DMS114 treated with DMSO at 0.1 percent for 48 hours (cell line): ENCODE measurements around the gene OLIG1.

Experiments used
- DNase-seq: peaks from one replicate; lab custom pipeline; 2025; ENCODE audit not compliant: unreplicated experiment; lab: John Stamatoyannopoulos, UW

OLIG1 gene

DNA sequence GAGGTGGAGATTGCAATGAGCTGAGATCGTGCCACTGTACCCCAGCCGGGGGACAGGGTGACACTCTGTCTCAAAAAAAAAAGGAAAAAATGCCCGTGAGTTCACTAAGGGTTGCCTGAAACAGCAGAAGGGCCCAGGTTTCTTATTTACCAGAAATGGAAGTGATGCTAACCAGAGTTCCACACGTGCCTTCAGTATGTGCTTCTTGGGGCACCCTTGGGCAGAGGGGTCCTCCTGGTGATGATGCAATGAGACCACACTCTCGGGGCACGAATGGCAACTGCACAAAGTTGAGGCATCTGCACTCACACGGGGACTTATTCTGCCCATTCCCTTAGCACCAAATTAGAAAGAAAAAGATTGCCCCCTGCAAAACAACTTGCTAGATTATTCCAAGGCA lies 29.2 kb downstream of the OLIG1 start:
- DNase-seq, result no peak

DNA sequence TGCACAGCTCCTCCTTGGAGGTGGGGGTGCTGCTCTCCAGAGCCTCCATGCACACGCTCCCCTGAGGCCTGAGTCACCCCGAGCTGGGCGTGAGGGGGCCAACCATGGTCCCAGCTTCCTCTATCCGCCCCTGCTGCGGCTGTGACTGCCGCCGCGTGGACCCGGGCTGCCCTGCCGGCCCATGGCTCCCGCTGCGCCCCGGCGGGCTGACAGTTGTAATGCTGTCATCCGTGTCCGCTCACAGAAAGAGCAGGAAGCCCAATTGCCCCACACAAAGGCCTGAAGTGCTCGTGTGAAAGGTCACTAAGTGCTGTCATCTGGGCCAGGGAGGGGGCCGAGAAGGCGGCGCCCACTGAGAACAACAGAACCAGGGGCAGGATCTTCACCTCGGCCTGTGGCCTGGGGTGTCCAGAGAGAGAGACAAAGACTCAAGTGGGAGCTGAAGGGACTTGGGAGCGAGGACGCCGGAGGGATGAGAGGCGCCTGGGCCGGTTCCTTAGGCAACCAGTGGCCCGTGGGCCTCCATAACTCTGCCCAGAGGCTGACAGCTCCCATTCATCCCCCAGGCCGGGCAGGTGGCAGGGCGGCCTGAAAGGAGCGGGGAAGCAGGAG lies 31.5 kb downstream of the OLIG1 start:
- DNase-seq, result no peak

DNA sequence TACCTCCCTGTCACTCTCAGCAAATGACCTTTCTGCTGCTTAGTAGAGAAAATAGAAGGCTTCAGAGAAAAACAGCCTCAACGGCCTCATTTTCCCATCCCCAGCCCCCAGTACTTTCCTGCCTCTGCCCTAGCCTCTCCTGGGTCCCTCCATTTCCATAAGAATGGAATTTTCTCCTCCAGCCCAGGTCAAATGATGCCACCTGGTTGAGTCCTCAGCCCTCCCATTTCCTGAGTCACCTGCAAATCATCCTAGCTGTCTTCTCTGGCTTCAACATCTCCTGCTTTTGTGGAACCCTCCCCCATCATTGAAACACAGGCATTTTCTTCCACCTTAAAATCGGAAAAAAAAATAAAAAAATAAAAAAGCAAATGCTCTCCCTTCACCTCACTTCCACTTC lies 35.1 kb downstream of the OLIG1 start:
- DNase-seq, result no peak

DNA sequence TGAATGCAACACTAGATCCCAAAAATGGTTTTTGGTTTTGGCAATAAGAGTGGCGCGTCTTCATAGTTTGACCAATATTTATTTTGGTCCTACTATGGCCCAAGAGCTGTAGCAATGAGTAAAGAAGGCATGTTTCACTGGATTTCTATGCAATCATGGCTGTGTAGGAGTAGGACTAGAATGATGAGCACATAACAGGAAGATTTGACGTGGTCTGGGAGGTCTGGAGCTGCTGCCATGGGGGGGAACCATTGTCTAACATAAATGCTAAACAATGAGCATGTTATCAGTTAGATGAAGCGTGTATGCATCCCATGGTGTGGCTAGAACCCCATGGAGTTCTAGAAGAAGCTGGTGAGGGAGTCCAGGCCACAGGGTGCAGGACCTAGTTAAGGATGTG lies 38.3 kb downstream of the OLIG1 start:
- DNase-seq, result no peak

DNA sequence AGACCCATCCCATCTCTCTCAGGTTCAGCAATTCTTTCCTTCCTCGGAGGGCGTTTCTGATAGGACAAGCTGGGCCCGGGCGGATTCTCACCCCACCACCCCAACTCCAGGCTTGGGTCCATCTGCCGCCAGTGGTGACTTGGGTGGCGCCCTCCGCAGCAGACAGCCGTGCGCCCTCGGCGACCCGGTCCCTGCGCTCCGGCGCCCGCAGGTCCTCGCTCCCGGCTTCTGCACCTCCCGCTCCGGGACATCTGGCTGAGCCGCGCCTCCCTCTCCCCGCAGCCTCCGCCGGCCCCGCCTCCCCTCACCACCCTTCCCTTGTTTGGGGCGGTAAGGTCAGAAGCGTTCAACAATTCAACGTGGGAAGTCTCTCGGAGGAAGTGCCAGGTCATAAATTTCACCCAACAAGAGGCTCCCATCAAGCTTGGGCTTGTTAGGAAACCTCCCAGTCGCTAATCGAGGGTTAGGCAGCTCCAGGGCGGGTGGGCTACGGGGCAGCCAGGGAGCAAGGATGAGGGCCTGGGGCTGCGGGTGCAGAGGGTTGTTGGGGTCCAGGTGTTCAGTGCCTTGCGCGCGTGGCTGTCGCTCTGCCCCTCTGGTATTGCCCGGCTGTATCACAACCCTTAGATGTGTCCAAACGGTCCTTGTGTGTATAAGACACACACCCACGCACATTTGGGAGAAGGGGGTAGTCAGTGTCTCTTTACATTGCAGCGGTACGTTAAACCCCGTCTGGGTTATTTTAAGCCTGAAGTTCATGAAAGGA lies 39.8 kb downstream of the OLIG1 start:
- DNase-seq, result no peak

DNA sequence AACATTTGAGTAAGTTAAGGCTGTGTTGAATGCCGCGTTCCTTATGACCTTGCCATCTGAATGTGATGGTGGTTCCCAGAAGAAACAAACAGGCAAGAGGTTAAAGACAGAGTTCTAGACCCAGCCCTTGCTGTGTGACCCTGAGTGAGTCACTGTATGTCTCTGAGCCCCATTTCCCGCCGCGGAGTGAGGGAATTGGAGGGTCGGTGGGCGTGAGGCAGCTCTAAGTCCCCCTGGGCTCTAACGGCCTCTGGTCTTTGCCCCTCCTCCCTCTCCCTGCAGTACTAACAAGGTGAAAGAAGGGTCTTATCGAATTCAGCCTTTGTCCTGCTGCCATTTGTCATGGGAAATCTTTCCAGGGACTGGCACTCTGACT lies 40.4 kb downstream of the OLIG1 start:
- no peak for DNase-seq

DNA sequence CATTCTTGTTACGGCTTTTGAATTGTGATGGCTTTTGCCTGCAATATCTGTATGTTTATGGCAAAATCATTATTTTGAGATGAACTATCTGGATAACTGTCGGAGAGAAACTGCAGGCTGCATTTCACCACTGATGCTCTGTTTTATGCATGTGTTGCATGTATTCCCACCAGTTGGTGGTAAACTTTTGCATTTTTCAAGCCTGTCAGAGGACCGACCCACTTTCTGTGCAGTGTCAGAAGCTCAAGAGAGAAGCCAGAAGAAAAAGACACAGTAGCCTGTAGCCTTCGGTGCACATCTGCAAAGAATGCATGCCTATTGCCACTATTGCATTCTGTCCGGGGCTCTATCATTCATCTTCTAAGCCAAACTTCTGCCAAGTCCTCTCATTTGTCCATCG lies 41.6 kb downstream of the OLIG1 start:
- no peak for DNase-seq

DNA sequence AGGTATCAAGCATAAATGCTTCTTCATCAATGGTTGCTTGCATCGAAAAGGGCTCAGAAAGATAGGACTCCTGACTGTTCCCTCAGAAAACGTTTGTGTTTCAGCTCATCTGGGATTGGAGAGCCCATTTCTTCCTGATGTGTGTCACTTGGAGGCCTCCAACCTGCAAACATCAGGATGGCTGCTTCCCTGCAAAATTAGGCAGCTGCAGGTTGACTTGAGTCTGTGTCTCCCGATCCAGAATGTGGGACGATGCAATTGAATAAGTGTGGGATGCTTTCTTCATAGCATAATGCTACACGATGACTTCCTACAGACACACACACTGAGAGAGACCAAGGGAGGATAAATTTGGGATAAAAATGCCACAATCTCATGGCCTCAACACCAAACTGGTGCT lies 42.2 kb downstream of the OLIG1 start:
- DNase-seq, result no peak

DNA sequence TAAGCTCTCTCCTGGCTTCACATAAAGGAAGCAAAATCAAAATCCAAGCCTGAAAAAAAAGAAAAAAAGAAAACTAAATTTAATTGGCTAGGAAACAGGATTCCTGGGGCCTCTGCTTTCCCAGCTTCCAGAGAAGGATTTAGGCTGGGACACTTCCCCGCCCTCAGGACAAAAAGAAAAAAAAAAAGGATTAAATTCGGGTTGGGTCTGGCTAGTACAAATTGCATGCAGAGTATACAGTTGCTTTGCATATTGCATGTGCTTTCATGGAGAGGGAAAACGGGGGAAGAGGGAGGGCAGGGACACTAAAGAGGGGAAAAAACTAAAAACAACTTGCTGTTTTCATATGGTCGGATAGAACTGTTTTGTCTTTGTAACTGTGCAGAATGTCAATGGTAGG lies 42.7 kb downstream of the OLIG1 start:
- no peak for DNase-seq

DNA sequence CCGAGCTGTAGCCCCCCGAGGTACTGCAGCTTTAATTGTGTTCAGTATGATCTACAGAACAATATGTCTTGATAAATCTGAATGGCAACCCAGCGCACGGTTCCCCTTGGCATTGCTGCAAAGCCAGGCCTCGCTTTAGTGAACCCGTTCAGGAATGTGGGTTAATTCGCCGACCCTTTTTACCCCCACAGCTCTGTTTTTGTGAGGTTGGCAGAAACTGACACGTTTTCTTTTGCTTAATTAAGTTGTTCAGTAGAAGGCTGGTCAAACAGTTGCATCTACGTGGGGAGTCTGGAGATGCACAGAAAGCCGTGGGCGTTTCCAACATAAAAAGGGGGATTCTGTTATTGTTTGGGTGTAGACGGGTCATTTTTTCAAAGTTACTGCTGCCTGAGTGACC lies 43.2 kb downstream of the OLIG1 start:
- DNase-seq, result no peak

DNA sequence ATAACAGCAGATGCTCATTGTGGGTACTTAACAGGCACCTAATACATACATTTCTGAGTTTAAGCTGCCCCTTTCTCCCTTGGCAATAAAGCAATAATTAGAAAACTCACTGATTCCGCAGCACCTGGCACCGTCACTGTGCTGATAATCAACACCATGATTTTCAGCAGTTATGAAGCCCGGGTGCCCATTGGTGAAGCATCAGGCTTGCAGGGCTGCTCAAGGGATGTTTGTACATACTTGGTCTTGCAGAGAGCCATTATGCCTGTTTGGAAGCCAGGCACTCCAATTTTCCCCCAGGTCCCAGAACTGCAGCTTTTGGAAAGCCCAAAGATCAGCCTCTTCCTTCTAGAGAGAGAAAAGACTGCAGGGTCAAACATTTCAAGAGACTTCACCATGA lies 44.3 kb downstream of the OLIG1 start:
- no peak for DNase-seq

DNA sequence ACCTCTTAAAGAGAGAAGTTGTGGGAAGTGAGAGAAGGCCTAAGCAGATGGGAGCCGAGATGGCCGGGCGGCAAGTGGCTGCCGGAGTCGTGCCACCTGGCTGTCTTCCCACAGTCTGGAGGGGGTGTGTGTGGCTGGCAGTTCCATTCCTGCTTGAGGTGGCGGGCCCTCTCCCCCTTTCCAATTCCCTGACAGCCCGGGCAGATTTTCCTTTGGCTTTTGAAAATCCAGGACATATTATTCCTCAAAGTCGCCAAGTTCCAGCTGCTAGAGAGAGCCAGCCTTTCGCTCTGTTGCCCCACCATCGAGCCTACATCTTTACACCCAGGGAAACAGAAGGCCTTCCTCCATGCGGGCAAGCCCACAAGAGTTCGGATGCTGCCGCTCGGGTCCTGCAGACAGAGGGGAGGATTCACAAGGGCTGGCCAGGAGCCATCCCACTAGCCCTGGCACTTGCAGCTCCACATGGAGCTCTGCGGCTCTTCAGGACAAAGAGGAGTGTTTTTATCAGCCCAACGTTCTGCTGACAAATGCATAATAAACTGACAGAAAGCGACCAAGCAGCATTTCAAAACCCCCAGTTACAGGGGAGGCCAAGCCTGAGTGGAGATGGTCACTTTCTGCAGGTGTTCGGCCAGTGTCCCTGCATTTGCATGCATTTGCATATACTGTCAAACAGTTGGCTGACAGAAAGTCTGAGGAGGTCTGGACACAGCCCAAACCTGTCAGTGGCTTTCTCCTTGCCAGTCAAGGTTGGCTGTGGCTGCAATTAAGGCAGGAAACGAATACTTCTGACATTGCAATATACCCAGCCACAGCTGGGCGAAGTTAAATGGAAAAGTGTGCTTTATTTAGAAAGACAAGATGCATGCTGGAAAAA lies 45.9 kb downstream of the OLIG1 start:
- DNase-seq, result no peak

DNA sequence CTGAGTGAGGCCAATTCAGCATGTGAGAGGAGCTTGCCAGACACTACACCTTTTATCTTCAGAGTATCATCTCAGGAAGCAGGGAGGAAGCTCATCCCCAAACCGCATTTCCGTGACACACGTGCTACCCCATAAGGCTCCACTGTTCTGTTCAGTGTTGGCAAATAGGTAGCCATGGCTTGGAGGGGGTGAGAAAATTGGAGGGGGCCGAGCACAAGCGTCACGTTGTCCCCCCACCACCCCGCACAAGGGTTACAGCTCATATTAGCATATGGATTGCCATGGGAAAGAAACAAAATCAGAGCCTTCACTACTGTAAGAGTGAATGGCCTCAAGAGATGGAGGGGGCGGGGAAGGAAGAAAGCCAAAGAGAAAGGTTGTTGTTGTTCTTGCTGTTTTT lies 46.7 kb downstream of the OLIG1 start:
- DNase-seq, result no peak

DNA sequence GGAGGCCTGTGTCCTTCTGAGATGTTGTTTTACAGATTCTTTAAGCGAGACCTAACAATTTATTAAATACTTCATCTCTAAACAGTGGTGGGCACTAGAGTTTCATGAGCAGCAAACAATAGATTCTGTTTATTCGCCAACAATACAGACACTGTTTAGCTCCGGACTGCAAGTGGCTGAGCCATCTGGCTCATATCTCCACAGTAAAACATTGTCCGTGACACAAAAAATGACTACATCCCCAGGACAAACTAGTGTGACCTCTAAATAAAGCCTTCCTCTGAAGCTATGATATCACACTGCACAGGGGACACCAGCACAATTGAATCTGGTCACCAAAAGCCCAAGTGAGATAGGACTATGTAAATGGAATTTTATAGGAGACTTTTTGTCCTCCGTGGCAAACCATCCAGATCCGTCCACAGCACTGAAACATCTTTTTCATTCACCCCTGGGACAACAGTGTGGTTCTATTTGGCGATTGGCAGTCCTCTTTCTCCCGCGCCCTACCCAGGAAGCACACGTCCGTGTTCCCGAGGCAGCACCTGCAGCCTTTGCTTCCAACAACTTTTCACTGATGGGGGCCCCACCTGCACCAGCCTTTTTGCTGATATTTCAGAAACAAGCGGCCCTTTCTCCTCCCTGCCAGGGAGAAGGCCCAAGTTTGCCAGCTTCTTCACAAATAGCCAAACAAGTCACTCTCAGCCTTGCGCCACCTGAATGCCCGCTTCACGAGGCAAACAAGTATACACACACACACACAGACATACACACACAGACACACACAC lies 47.4 kb downstream of the OLIG1 start:
- no peak for DNase-seq
